ENCODE data around the gene WRNIP1.

WRNIP1 gene

GRCh38 chr6:2772840-2773239, 7.6 kb downstream of the WRNIP1 start:
- in situ Hi-C loops (cut with HindIII; ENCODE audit: low sequenced_read_pairs) = loop anchor here (10.0 kb wide), 1 partner anchor 52 kb away; no protein-coding TSS in a partner anchor
- H3K4me3 ChIP-seq (ENCODE audit: low read depth, low read length) = no peak overlapping the region
- DNase-seq (ENCODE audit: low read depth) = no peak
- TF ChIP-seq CTCF (IDR thresholded peaks at IDR 0.05; ENCODE audit: low read depth, low read length, missing control alignments) = no peak

- no peak for DNase-seq (ENCODE audit: low read depth)
- no peak for TF ChIP-seq CTCF (IDR thresholded peaks at IDR 0.05; ENCODE audit: low read depth, low read length, missing control alignments)
- in situ Hi-C loops (cut with HindIII; ENCODE audit: low sequenced_read_pairs) = loop anchor here (10.0 kb wide), 1 partner anchor 51 kb away; no protein-coding TSS in a partner anchor
- H3K4me3 ChIP-seq (ENCODE audit: low read depth, low read length) = no peak overlapping the region
Measured at GRCh38 chr6:2773449-2773848, 8.3 kb downstream of the WRNIP1 start.

GRCh38 chr6:2775003-2775402, 9.8 kb downstream of the WRNIP1 start:
- TF ChIP-seq CTCF (IDR thresholded peaks at IDR 0.05; ENCODE audit: low read depth, low read length, missing control alignments) = no peak
- H3K4me3 ChIP-seq (ENCODE audit: low read depth, low read length) = no peak overlapping the region
- in situ Hi-C loops (cut with HindIII; ENCODE audit: low sequenced_read_pairs) = loop anchor here (10.0 kb wide), 1 partner anchor 50 kb away; no protein-coding TSS in a partner anchor
- DNase-seq (ENCODE audit: low read depth) = no peak

- in situ Hi-C loops (cut with HindIII; ENCODE audit: low sequenced_read_pairs) = loop anchor here (10.0 kb wide), 1 partner anchor 48 kb away; no protein-coding TSS in a partner anchor
Measured at GRCh38 chr6:2777249-2777648, 12.1 kb downstream of the WRNIP1 start.

GRCh38 chr6:2780102-2780737, 15.0 kb downstream of the WRNIP1 start:
- in situ Hi-C loops (cut with HindIII; ENCODE audit: low sequenced_read_pairs) = loop anchor here (10.0 kb wide), 1 partner anchor 145 kb away; no protein-coding TSS in a partner anchor
- no peak for TF ChIP-seq CTCF (IDR thresholded peaks at IDR 0.05; ENCODE audit: low read depth, low read length, missing control alignments)
- no peak overlapping the region for H3K4me3 ChIP-seq (ENCODE audit: low read depth, low read length)

More at GRCh38 chr6:2777249-2777648, 12.1 kb downstream of the WRNIP1 start:
- no peak overlapping the region for H3K4me3 ChIP-seq (ENCODE audit: low read depth, low read length)
- TF ChIP-seq CTCF (IDR thresholded peaks at IDR 0.05; ENCODE audit: low read depth, low read length, missing control alignments) = no peak
- DNase-seq (ENCODE audit: low read depth) = no peak

GRCh38 chr6:2781685-2782355, 16.6 kb downstream of the WRNIP1 start:
- no peak for DNase-seq (ENCODE audit: low read depth)
- no peak overlapping the region for H3K4me3 ChIP-seq (ENCODE audit: low read depth, low read length)
- TF ChIP-seq CTCF (IDR thresholded peaks at IDR 0.05; ENCODE audit: low read depth, low read length, missing control alignments) = no peak
- in situ Hi-C loops (cut with HindIII; ENCODE audit: low sequenced_read_pairs) = loop anchor here (10.0 kb wide), 1 partner anchor 143 kb away; no protein-coding TSS in a partner anchor

More at GRCh38 chr6:2780102-2780737, 15.0 kb downstream of the WRNIP1 start:
- DNase-seq (ENCODE audit: low read depth) = no peak

Data from astrocyte of the cerebellum (primary cell).